ENCODE results near the gene SLC25A15.

Gene SLC25A15

DNA sequence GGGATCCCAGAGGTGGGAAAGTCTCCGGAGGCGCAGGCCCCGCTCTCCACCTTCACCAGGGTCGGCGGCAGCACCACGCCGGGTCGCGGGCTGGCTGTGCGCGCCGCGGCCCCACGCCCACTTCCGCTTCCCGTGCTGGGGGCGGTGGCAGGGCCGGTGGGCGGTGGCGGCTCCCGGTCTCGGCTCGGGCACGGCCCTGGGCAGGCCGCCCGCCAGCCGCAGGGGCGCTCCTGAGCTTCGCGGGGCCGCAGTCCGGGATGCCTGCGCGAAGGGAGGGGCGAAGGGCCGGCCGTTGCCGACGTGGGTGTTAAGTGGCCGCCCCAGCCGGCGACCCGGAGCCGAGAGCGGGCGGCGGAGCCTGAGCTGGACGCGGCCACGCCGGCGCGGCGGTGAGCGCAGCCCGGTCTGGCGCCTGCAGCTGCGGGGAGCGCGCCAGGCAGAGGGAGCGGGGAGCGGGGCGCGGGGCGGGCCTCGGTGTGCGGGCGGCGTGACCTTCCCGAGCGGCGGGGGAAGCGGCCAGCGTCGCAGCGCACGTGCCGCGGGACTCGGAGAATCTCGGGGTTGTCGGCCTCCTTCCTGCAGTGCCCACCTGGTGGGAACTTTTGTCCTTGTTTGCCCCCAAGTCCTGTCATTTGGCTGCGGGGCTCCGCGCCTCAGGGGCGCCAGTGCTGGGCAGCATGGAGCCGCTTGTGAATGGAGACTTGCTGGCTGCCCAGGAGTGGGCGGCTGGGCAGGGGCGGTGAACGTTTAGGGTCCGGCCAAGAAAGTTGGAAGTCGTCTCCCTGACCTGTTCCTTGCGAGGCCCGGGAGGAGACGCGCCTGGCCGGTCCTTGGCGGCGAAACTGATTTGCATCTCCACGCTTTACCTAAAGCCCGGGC is at the start of gene SLC25A15:
TSS of gene SLC25A15 (plus strand) at position 337 of the 879 bp plus-strand sequence. CDS start 3,616 bp downstream, outside the sequence.
- DNase-seq: peak; percentile 77

DNA sequence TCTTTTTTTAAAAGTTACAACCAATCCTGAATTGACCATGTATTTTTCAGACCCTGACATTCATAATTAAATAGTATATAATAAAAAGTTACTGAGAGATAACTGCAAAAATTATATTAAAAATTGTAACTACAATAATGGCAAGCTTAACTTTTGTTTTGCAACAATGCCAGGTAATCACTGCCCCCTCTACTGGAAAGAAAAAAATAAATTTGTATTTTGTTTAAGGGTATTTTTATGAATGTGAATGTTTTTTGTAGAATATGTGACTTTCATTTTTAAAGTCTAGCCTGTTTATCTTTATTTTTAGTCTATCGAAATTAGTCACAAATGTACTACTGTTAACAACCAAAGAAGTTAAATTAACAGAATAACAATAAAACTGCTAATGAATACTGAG is 40.1 kb upstream of the SLC25A15 start:
- no peak for DNase-seq

GRCh38 chr13:40755082-40755700 is 34.2 kb upstream of the SLC25A15 start:
- DNase-seq: no peak

GRCh38 chr13:40756042-40756441 is 33.4 kb upstream of the SLC25A15 start:
- no peak for DNase-seq

DNA sequence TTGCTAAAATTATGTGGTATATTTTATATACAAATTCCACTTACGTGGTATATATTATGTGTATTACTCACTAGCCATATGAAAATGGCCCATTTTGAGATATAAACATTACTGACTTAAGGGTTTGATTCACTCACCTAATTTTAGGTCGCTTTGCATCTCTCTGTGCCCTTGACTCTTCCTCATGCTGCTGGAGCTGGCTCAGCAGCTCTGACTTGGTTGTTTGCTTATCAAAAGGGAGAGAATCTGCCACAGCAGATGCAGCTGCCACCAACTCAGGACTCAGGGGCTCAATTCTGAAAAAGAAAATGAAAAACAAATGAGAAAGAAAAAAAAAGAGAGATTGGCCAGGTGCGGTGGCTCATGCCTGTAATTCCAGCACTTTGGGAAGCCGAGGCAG is 30.6 kb upstream of the SLC25A15 start:
- no peak for DNase-seq

DNA sequence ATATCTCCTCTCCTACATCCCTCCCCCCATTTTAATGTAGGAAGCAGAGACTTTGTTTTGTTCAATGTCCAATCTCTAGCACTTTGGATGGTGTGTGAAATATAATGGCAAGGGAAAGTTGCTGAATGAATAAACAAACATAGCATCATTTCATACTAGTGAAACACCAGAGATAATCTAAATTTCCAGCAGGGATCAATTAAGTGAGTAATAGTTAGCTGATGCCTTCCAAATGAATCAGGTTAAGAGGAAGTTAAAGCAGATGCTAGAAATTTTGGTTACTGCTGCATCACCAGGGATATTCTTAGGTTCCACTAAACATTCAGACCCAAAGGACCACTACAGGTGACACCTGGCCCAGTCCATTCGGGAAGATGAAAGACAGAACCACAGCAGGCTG is 26.6 kb upstream of the SLC25A15 start:
- no peak for DNase-seq

DNA sequence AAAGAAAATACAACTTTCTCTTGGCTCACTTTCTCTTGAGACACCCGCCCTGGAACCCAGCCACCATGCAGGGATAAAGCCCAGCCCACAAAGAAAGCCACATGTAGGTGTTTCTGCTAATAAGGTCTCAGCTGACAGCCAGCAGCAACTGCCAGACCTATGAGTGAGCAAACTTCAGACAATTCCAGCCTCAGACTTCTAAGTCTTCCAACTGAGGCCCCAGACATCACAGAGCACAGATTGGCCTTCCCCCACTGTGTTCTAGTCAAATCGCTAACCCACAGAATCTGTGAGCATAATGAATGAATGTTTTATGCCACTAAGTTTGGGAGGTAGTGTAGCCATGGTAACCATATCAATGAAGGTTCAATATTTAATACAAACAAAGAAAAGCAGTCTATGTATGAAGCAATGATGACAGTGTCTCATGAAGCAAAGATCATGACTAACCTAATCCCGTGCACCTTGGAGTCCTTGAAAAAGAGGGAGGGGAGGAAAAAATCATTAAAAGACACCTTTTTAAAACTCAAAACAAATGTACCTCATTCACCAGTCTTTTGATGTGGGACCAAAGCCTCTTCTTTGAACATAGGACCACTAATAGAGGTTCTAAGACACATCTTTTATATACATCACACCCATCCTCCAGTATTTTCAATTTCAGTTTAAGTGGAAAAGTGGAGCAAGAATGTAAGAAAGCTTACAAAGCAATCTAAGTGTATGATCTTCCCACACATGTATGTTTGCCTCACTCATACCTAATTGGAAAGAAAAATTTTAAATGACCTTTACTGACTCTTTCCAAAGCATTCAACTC is 24.6 kb upstream of the SLC25A15 start:
- DNase-seq: peak; percentile 47

- DNase-seq: no peak
Measured at GRCh38 chr13:40765602-40766001, 23.8 kb upstream of the SLC25A15 start.

GRCh38 chr13:40769970-40770369 is 19.4 kb upstream of the SLC25A15 start:
- no peak for DNase-seq

- DNase-seq: no peak
Measured at GRCh38 chr13:40770609-40770933, 18.8 kb upstream of the SLC25A15 start.

GRCh38 chr13:40770934-40771618 is 18.3 kb upstream of the SLC25A15 start, which contains the start of gene MRPS31:
Gene MRPS31 (minus strand): TSS chr13:40771190. CDS start chr13:40771136, 54 bp downstream.
- peak; percentile 95 for DNase-seq

DNA sequence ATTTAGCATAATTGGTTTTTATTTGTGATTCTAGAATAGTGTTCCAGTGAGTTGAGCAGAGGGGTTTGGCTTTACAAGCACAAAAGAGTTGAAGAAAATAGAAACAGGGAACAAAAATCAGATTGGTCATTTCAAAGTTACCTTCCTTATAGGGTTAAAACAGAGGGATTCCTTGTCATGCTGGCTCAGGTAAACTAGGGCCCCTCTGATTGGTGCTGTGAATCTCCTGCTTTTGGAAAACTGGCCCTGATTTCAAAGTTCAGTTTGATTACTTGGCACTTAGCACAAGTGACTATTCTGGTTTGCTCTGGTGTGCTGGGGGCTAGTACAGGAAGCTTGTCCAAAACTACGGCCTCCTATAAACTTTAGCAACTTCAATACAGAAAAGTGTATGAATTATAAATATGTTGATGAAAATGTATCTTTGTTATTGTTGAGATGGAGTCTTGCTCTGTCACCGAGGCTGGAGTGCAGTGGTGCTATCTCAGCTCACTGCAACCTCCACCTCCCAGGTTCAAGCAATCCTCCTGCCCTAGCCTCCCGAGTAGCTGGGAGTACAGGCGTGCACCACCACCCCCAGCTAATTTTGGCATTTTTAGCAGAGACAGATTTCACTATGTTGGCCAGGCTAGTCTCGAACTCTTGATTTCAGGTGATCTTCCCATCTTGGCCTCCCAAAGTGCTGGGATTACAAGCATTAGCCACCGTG is 16.5 kb upstream of the SLC25A15 start:
- no peak for DNase-seq

DNA sequence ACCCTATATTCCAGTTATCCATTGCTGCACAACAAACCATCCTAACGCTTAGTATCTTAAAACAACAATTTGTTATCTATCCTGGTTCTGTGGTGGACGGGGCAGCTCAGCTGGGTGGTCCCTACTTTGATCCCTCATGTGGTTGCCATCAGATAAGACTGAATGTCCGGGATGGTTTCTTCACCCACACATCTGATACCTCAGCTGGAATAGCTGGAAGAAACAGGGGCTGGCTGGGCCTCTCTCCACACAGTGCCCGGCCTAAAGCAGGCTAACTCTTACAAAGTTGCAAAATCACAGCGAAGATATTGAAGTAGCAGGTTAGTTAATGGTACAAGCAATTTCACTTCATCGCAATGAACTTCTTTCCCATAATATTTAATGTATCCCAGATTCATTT is 14.7 kb upstream of the SLC25A15 start:
- DNase-seq: no peak

GRCh38 chr13:40776232-40776631 is 13.2 kb upstream of the SLC25A15 start:
- DNase-seq: peak; percentile 40

GRCh38 chr13:40776681-40777165 is 12.7 kb upstream of the SLC25A15 start:
- peak; percentile 86 for DNase-seq

GRCh38 chr13:40777166-40777808 is 12.1 kb upstream of the SLC25A15 start:
- DNase-seq: peak; percentile 72

- no peak for DNase-seq
Measured at GRCh38 chr13:40777809-40778175, 11.6 kb upstream of the SLC25A15 start.

DNA sequence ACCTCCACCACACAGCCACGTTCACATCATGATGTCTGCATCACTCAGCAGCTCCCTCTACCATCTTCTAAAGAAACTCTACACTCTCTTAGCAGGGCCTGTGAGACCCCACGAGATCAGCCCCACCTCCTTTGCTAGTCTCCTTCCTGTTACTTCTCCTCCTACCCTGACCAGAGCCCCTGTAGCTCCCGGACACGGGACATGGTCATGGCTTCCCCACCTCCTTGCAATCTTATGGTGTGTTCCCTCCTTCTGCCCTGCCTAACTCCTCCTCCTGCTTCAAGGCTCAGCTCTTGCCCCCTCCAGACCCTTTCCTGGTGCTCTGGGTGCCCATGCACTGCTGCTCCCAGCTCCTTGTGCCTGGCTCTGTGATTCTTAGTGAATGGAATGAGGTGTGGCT is 10.4 kb upstream of the SLC25A15 start:
- DNase-seq: no peak

- no peak for DNase-seq
Measured at GRCh38 chr13:40779796-40780285, 9.6 kb upstream of the SLC25A15 start.

GRCh38 chr13:40780822-40781401 is 8.5 kb upstream of the SLC25A15 start:
- DNase-seq: no peak

DNA sequence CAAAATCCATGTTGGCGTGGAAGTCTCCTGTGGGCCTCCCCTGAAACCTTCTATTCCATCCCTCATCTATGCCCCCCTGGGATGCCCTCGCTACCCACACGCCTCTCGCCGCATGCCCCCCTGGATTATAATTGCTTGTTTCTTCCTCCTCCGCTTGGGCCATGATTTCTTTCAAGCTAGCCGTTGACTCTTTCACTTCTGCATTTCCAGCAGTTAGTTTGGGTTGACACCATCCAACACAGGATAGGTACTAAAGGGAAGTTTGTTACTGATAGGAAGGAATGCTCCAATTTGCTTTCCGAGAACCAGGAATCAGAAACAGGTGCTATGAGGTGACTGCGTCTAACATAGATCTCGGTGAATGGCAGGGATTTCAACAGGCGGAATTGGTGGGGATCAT is 7.7 kb upstream of the SLC25A15 start:
- no peak for DNase-seq

All from CD4-positive, alpha-beta T cell treated with Interleukin-21 for 1 hour (primary cell).